Subcutaneous adipose tissue (tissue), 4 donors: ENCODE measurements around the gene CPB2. TPM values are rescaled to one million over a fixed set of nuclear protein-coding genes. Genes with fewer than 3 reads are reported as not detected.

Experiments used
- CTCF ChIP-seq: fragments of 450-650 bp; IDR thresholded peaks from one replicate; pipeline ENCODE4 v1.5.1; 2016; ENCODE audit warnings: low read depth, mild to moderate bottlenecking, control low read depth, antibody characterized with exemption, moderate library complexity
- total RNA-seq, 4 donors: library from RNA; depleted of rRNA; stranded (reverse); fragments of >200 nt; gene quantifications; one replicate each; pipeline ENCODE4 v1.1.0, GENCODE V29; 2016

The CPB2 gene
- under 1 TPM in 1 of 4 donors, not detected in 3; 0.34 TPM for total RNA-seq

GRCh38 chr13:46104868-46105267, at the start of gene CPB2:
Gene CPB2, minus strand, starts transcription at chr13:46105033. Its CDS starts 24 bp downstream, at chr13:46105009.
- TF ChIP-seq CTCF: no peak

GRCh38 chr13:46154136-46154801, 49.4 kb upstream of the CPB2 start:
- TF ChIP-seq CTCF: no peak

- TF ChIP-seq CTCF: no peak
Observed at GRCh38 chr13:46152627-46153328, 47.9 kb upstream of the CPB2 start.

GRCh38 chr13:46150134-46150693, 45.4 kb upstream of the CPB2 start:
- TF ChIP-seq CTCF: no peak

- TF ChIP-seq CTCF: no peak
Observed at GRCh38 chr13:46149272-46150133, 44.7 kb upstream of the CPB2 start.

- TF ChIP-seq CTCF: no peak
Observed at GRCh38 chr13:46146898-46147297, 42.1 kb upstream of the CPB2 start.
